Measurements from ENCODE around the gene TNRC6B. TPM values are rescaled to one million over a fixed set of nuclear protein-coding genes. Genes with fewer than 3 reads are reported as not detected.
A peak's percentile ranks its signal among the peaks of the same experiment; 100 is the strongest.

The TNRC6B gene
- total RNA-seq, 4 donors from 2014 or later, result 34.5 to 57.0 (median 45.4) TPM

- Histone ChIP-seq H3K27me3 (no peaks in the 10 kb centered on the region), H3K36me3 (no peaks in the 10 kb centered on the region), H3K9me3 (no peaks in the 10 kb centered on the region), H3K27ac (replicated peaks in 1 of 4) (peak overlapping the region; percentile 71 to 79 (median 75)), H3K4me1 (peaks cover 53 to 89% (median 72%) of the 10 kb centered on the region in 4 donors), H3K4me3 (no peak overlapping the region)
- intact Hi-C loops (cut with DNase I), result no loop called here
- WGBS, result 60% methylated on average over 9 of the region's 9 CpGs
- no peak for DNase-seq (ENCODE audit: extremely low spot score)
- no peak for TF ChIP-seq EP300 (IDR thresholded peaks at IDR 0.05)
- TF ChIP-seq, protein P1, sequence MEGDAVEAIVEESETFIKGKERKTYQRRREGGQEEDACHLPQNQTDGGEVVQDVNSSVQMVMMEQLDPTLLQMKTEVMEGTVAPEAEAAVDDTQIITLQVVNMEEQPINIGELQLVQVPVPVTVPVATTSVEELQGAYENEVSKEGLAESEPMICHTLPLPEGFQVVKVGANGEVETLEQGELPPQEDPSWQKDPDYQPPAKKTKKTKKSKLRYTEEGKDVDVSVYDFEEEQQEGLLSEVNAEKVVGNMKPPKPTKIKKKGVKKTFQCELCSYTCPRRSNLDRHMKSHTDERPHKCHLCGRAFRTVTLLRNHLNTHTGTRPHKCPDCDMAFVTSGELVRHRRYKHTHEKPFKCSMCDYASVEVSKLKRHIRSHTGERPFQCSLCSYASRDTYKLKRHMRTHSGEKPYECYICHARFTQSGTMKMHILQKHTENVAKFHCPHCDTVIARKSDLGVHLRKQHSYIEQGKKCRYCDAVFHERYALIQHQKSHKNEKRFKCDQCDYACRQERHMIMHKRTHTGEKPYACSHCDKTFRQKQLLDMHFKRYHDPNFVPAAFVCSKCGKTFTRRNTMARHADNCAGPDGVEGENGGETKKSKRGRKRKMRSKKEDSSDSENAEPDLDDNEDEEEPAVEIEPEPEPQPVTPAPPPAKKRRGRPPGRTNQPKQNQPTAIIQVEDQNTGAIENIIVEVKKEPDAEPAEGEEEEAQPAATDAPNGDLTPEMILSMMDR (IDR thresholded peaks at IDR 0.05), result no peak
- no peak for TF ChIP-seq POLR2A (IDR thresholded peaks at IDR 0.05; ENCODE audit: low read depth)
- no peak for TF ChIP-seq POLR2AphosphoS5 (IDR thresholded peaks at IDR 0.05)
Measured at GRCh38 chr22:40202225-40202944, 24.7 kb downstream of the TNRC6B start.

GRCh38 chr22:40203572-40203971 is 25.8 kb downstream of the TNRC6B start:
- H3K4me1 ChIP-seq, result peaks cover 51 to 83% (median 68%) of the 10 kb centered on the region in 4 donors
- DNase-seq (ENCODE audit: extremely low spot score), result no peak
- intact Hi-C loops (cut with DNase I), result no loop called here
- H3K27me3 ChIP-seq, result no peaks in the 10 kb centered on the region
- H3K36me3 ChIP-seq, result no peaks in the 10 kb centered on the region
- H3K27ac ChIP-seq (replicated peaks in 1 of 4), result peak overlapping the region; percentile 71 to 79 (median 75)
- WGBS, result 31% methylated on average over 5 of the region's 5 CpGs
- TF ChIP-seq, protein P1 (IDR thresholded peaks at IDR 0.05), result no peak
- TF ChIP-seq POLR2A (IDR thresholded peaks at IDR 0.05; ENCODE audit: low read depth), result no peak
- TF ChIP-seq POLR2AphosphoS5 (IDR thresholded peaks at IDR 0.05), result no peak
- no peak for TF ChIP-seq EP300 (IDR thresholded peaks at IDR 0.05)
- H3K9me3 ChIP-seq, result no peaks in the 10 kb centered on the region
- H3K4me3 ChIP-seq, result peak overlapping the region in 3 of 4 donors; percentile 10 to 18 (median 14)

DNA sequence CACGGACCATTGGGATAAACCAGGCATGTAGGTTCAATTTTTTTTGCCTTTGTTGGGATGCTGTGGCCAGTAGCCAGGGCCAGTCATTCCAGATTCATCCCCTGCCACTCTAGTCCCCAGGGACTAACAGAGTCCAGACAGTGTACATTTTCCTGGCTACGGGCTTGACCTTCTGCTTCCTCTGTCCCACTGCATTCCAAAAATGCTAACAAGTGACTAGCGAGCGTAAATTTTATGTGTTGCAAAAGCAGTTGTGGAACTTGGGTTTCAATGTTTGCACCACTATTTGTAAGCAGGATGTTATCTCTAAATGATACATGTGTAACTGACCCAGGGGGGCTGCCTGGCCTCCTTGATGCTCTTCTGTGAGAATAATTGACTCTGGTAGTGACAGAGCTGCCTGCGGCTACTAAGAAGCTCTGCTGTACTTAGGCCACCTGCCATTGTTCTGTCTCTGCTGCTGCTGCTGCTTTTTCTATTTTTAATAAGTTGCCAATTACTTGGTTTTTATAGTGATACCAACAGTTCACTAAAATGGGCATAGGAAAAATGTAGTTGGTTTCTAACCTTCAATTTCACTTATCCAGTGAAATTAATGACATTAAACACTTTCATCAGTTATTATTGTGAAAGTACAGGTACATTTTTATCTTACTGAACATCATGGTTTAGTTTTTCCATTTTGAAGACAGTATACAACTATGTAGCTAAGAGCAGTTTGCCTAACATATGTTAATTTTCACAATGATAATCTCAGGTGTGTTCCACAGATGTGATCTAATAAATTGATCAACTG is 26.8 kb downstream of the TNRC6B start:
- Histone ChIP-seq H3K9me3 (no peaks in the 10 kb centered on the region), H3K27ac (replicated peaks in 1 of 4) (peak overlapping the region; percentile 71 to 79 (median 75)), H3K4me3 (peak overlapping the region in 3 of 4 donors; percentile 10 to 18 (median 14)), H3K27me3 (no peaks in the 10 kb centered on the region), H3K4me1 (peaks cover 60 to 83% (median 67%) of the 10 kb centered on the region in 4 donors), H3K36me3 (no peaks in the 10 kb centered on the region)
- intact Hi-C loops (cut with DNase I), result no loop called here
- DNase-seq (ENCODE audit: extremely low spot score), result no peak
- WGBS, result 17% methylated on average over 5 of the region's 5 CpGs
- TF ChIP-seq POLR2A (IDR thresholded peaks at IDR 0.05; ENCODE audit: low read depth) (no peak), POLR2AphosphoS5 (IDR thresholded peaks at IDR 0.05) (peak; percentile 47 to 62)

GRCh38 chr22:40206561-40206960 is 28.8 kb downstream of the TNRC6B start:
- H3K27me3 ChIP-seq, result no peaks in the 10 kb centered on the region
- H3K4me1 ChIP-seq, result peaks cover 59 to 93% (median 74%) of the 10 kb centered on the region in 4 donors
- TF ChIP-seq, protein P1 (IDR thresholded peaks at IDR 0.05), result no peak
- TF ChIP-seq POLR2AphosphoS5 (IDR thresholded peaks at IDR 0.05), result no peak
- peak overlapping the region in 2 of 4 donors; percentile 5 to 20 for H3K27ac ChIP-seq (replicated peaks in 1 of 4)
- no peak for DNase-seq (ENCODE audit: extremely low spot score)
- 92% methylated on average over 15 of the region's 15 CpGs for WGBS
- H3K4me3 ChIP-seq, result no peak overlapping the region
- H3K36me3 ChIP-seq, result no peaks in the 10 kb centered on the region
- no peaks in the 10 kb centered on the region for H3K9me3 ChIP-seq
- intact Hi-C loops (cut with DNase I), result no loop called here

DNA sequence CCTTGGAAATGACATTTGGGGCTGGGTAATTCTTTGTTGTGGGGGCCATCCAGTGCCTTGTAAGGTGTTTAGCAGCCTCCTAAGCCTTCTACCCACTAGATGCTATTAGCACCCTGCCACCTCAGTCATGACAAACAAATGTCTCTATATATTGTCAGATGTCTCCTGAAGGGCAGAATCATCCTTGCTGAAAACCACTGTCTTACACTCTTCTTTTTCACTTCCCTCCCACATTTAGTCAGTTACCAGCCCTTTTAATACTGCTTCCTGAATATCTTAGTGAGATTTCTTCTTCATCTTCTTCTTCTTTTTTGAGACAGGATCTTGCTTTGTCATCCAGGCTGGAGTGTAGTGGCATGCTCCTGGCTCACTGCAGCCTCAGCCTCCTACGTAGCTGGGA is 33.1 kb downstream of the TNRC6B start:
- TF ChIP-seq EP300 (IDR thresholded peaks at IDR 0.05), result no peak
- no peak for TF ChIP-seq POLR2A (IDR thresholded peaks at IDR 0.05; ENCODE audit: low read depth)
- TF ChIP-seq, protein P1 (IDR thresholded peaks at IDR 0.05), result no peak
- no peak for TF ChIP-seq POLR2AphosphoS5 (IDR thresholded peaks at IDR 0.05)
- H3K4me3 ChIP-seq, result no peak overlapping the region
- no peaks in the 10 kb centered on the region for H3K9me3 ChIP-seq
- DNase-seq (ENCODE audit: extremely low spot score), result no peak
- H3K27me3 ChIP-seq, result no peaks in the 10 kb centered on the region
- intact Hi-C loops (cut with DNase I), result no loop called here
- H3K36me3 ChIP-seq, result no peaks in the 10 kb centered on the region
- H3K4me1 ChIP-seq, result peaks cover 61 to 91% (median 79%) of the 10 kb centered on the region in 4 donors
- H3K27ac ChIP-seq (replicated peaks in 1 of 4), result peak overlapping the region; percentile 38 to 59 (median 56)
- 80% methylated on average over 1 of the region's 1 CpG for WGBS
